Nephron progenitor cell (in vitro differentiated cells): ENCODE measurements around the gene CDH8.

Source experiments
- DNase-seq: peaks from one replicate; pipeline ENCODE4 v3.0.0; 2021
- H3K27ac Mint-ChIP-seq: 2 replicates; pipeline ENCODE4 v1.8.0; 2021; ENCODE audit warnings: mild to moderate bottlenecking, moderate library complexity, mixed read lengths
- H3K27me3 Mint-ChIP-seq: 2 replicates; pipeline ENCODE4 v1.8.0; 2021; ENCODE audit warnings: mild to moderate bottlenecking, low read depth, mixed read lengths; ENCODE audit not compliant: poor library complexity
- H3K36me3 Mint-ChIP-seq: 2 replicates; pipeline ENCODE4 v1.8.0; 2021; ENCODE audit warnings: low read depth, mixed read lengths
- H3K4me1 Mint-ChIP-seq: 2 replicates; pipeline ENCODE4 v1.8.0; 2021; ENCODE audit warnings: mixed read lengths
- H3K4me3 Mint-ChIP-seq: 2 replicates; pipeline ENCODE4 v1.8.0; 2021; ENCODE audit warnings: mild to moderate bottlenecking, moderate library complexity, mixed read lengths
- H3K9me3 Mint-ChIP-seq: 2 replicates; pipeline ENCODE4 v1.8.0; 2021; ENCODE audit warnings: mild to moderate bottlenecking, moderate library complexity, mixed read lengths
- CTCF ChIP-seq: fragments of 200-600 bp; sonication (generic); IDR thresholded peaks from 2 replicates; pipeline ENCODE4 v1.5.0; 2021; ENCODE audit warnings: antibody characterized with exemption

CDH8 gene

GRCh38 chr16:62036101-62036801 lies at the start of gene CDH8:
Gene CDH8 (minus strand): TSS chr16:62036438. CDS start chr16:62021403, 15,035 bp downstream.
- Mint-ChIP-seq H3K9me3 (no peaks in the 10 kb centered on the region), H3K27me3 (peaks cover 82% of the 10 kb centered on the region), H3K27ac (no peak within 1 kb of the TSS), H3K36me3 (no peaks in the 10 kb centered on the region), H3K4me3 (peak within 1 kb of the TSS; percentile 90), H3K4me1 (peaks cover 35% of the 10 kb centered on the region)
- DNase-seq: peak; percentile 69
- no peak for TF ChIP-seq CTCF

- TF ChIP-seq CTCF: no peak
- no peak for DNase-seq
- no peak overlapping the region for H3K27ac Mint-ChIP-seq
- H3K27me3 Mint-ChIP-seq: peaks cover 3% of the 10 kb centered on the region
- no peak overlapping the region for H3K4me3 Mint-ChIP-seq
- no peaks in the 10 kb centered on the region for H3K9me3 Mint-ChIP-seq
- no peaks in the 10 kb centered on the region for H3K36me3 Mint-ChIP-seq
- H3K4me1 Mint-ChIP-seq: peaks cover 10% of the 10 kb centered on the region
These were observed 43.0 kb upstream of the CDH8 start for GRCh38 chr16:62079236-62079635.

- peaks cover 5% of the 10 kb centered on the region for H3K27me3 Mint-ChIP-seq
- no peak overlapping the region for H3K4me3 Mint-ChIP-seq
- DNase-seq: peak; percentile 40
- H3K27ac Mint-ChIP-seq: peak overlapping the region; percentile 2
- H3K36me3 Mint-ChIP-seq: no peaks in the 10 kb centered on the region
- peaks cover 10% of the 10 kb centered on the region for H3K4me1 Mint-ChIP-seq
- TF ChIP-seq CTCF: peak; percentile 44
- H3K9me3 Mint-ChIP-seq: no peaks in the 10 kb centered on the region
These were observed 41.8 kb upstream of the CDH8 start for GRCh38 chr16:62077998-62078397.

GRCh38 chr16:62076886-62077285 lies 40.6 kb upstream of the CDH8 start:
- no peaks in the 10 kb centered on the region for H3K9me3 Mint-ChIP-seq
- no peak for DNase-seq
- TF ChIP-seq CTCF: no peak
- peaks cover 8% of the 10 kb centered on the region for H3K27me3 Mint-ChIP-seq
- no peaks in the 10 kb centered on the region for H3K36me3 Mint-ChIP-seq
- no peak overlapping the region for H3K4me3 Mint-ChIP-seq
- no peak overlapping the region for H3K27ac Mint-ChIP-seq
- H3K4me1 Mint-ChIP-seq: peaks cover 10% of the 10 kb centered on the region

- TF ChIP-seq CTCF: peak; percentile 25
- Mint-ChIP-seq H3K9me3 (no peaks in the 10 kb centered on the region), H3K36me3 (no peaks in the 10 kb centered on the region), H3K4me1 (no peaks in the 10 kb centered on the region), H3K27me3 (peaks cover 4% of the 10 kb centered on the region), H3K4me3 (no peak overlapping the region), H3K27ac (no peak overlapping the region)
- no peak for DNase-seq
These were observed 32.5 kb upstream of the CDH8 start for GRCh38 chr16:62068747-62069146.

GRCh38 chr16:62067981-62068380 lies 31.7 kb upstream of the CDH8 start:
- H3K36me3 Mint-ChIP-seq: no peaks in the 10 kb centered on the region

More at GRCh38 chr16:62067981-62068380, 31.7 kb upstream of the CDH8 start:
- Mint-ChIP-seq H3K4me1 (no peaks in the 10 kb centered on the region), H3K4me3 (no peak overlapping the region), H3K27me3 (peaks cover 3% of the 10 kb centered on the region), H3K9me3 (no peaks in the 10 kb centered on the region), H3K27ac (no peak overlapping the region)
- no peak for TF ChIP-seq CTCF
- no peak for DNase-seq
